HepG2 (cell line): ENCODE results near the gene CABLES1. TPM values are rescaled to one million over a fixed set of nuclear protein-coding genes. Genes with fewer than 3 reads are reported as not detected.

Experiments
- ATAC-seq: fragments of 200-7000 bp; cut with Tn5 transposase; 3 replicates; pipeline ENCODE4 v1.9.1; 2020; ENCODE audit warnings: mild to moderate bottlenecking, moderate library complexity
- BruUV-seq: library from RNA; stranded (reverse); fragments of 400-500 nt; replicated peaks from 2 replicates; lab custom pipeline; 2021; lab: Mats Ljungman, UMichigan
- CTCF ChIA-PET: fragments of 300-600 bp; formaldehyde crosslinking; extraction: SDS; loops from one replicate; lab custom pipeline; 2021; ENCODE audit warnings: low total read pairs, inconsistent platforms, low intra/inter-chr PET ratio; lab: Yijun Ruan, JAX
- POLR2A ChIA-PET: fragments of 350-600 bp; sonication (Branson Sonifier 250); formaldehyde crosslinking; loops from one replicate; lab custom pipeline; 2020; ENCODE audit warnings: antibody characterized with exemption, inconsistent platforms; lab: Yijun Ruan, JAX
- DNase-seq: peaks from one replicate; pipeline ENCODE4 v3.0.0-alpha.2; 2015; ENCODE audit warnings: low spot score
- FAIRE-seq: peaks from 3 replicates; lab custom pipeline; 2011; peaks lifted over from hg19 to GRCh38; lab: Jason Lieb, UNC
- H2AFZ ChIP-seq: one replicate; pipeline ENCODE4 v1.6.1; 2011; ENCODE audit warnings: low read length, inconsistent platforms
- H3K27ac ChIP-seq: fragments of 300-600 bp; 3 replicates; pipeline ENCODE4 v1.8.0; 2011; ENCODE audit warnings: mixed run types, mild to moderate bottlenecking, mixed read lengths, low read length, inconsistent platforms; ENCODE audit not compliant: insufficient read depth; ENCODE audit errors: extremely low read length
- H3K27me3 ChIP-seq, 2 experiments: fragments of 200-600 bp in 1 of 2; 2 replicates in 1 of 2; 3 replicates in 1 of 2; pipeline versions ENCODE4 v1.6.0 to v1.8.0; 2011; ENCODE audit warnings: low read length in 2 of 2, mild to moderate bottlenecking in 2 of 2, moderate library complexity in 2 of 2, inconsistent platforms in 1 of 2; ENCODE audit not compliant: insufficient read depth in 2 of 2, control insufficient read depth in 1 of 2
- H3K36me3 ChIP-seq, 2 experiments: fragments of 200-600 bp in 1 of 2; replicated peaks in 1 of 2; 2 replicates in 1 of 2; 3 replicates in 1 of 2; pipeline versions ENCODE4 v1.5.1 to v1.8.0; 2011; ENCODE audit warnings: low read length in 2 of 2, inconsistent platforms in 1 of 2; ENCODE audit not compliant: insufficient read depth in 2 of 2, control insufficient read depth in 1 of 2
- H3K4me1 ChIP-seq: 2 replicates; pipeline ENCODE4 v1.5.1; 2012; ENCODE audit warnings: low read length, inconsistent platforms; ENCODE audit not compliant: insufficient read depth
- H3K4me2 ChIP-seq: 2 replicates; pipeline ENCODE4 v1.6.0; 2011; ENCODE audit warnings: low read depth, low read length, inconsistent platforms
- H3K4me3 ChIP-seq, 3 experiments: fragments of 200-600 bp in 1 of 3; sonication (generic), shearing (Covaris generic) in 1 of 3; replicated peaks in 1 of 3; 2 replicates each; pipeline ENCODE4 v1.5.1; 2011 to 2016; ENCODE audit warnings: low read length in 3 of 3, inconsistent platforms in 2 of 3, low read depth in 2 of 3, mild to moderate bottlenecking in 2 of 3, control low read depth in 1 of 3, mixed read lengths in 1 of 3; ENCODE audit not compliant: insufficient read depth in 1 of 3
- H3K79me2 ChIP-seq: one replicate; pipeline ENCODE4 v1.6.1; 2011; ENCODE audit warnings: low read length, inconsistent platforms; ENCODE audit not compliant: insufficient read depth
- H3K9ac ChIP-seq: 2 replicates; pipeline ENCODE4 v1.6.0; 2011; ENCODE audit warnings: mild to moderate bottlenecking, low read depth, low read length, inconsistent platforms; ENCODE audit not compliant: insufficient read depth
- H3K9me3 ChIP-seq: 2 replicates; pipeline ENCODE4 v1.5.1; 2012; ENCODE audit warnings: mild to moderate bottlenecking, low read length
- H4K20me1 ChIP-seq: 2 replicates; pipeline ENCODE4 v1.6.0; 2011; ENCODE audit warnings: inconsistent platforms, mild to moderate bottlenecking, low read length, moderate library complexity; ENCODE audit not compliant: insufficient read depth
- ATF7 ChIP-seq, 2 experiments: fragments of 450-650 bp in 1 of 2; sonication (generic) in 1 of 2; formaldehyde crosslinking in 1 of 2; IDR thresholded peaks; 2 replicates each; pipeline versions ENCODE4 v1.4.0 to v1.6.1; 2016 to 2020; ENCODE audit warnings: antibody characterized with exemption in 1 of 2, mild to moderate bottlenecking in 1 of 2, missing genetic modification reagents in 1 of 2
- BCL6 ChIP-seq: IDR thresholded peaks from 2 replicates; pipeline ENCODE4 v1.6.1; 2016; ENCODE audit warnings: missing genetic modification reagents, missing compliant biosample characterization
- CBX1 ChIP-seq: IDR thresholded peaks from one replicate; pipeline ENCODE4 v1.6.1; 2016; ENCODE audit warnings: antibody characterized with exemption, low read depth
- RAD21 ChIP-seq: fragments of 450-650 bp; formaldehyde crosslinking; IDR thresholded peaks from 2 replicates; pipeline ENCODE4 v1.5.0; 2020; ENCODE audit warnings: mild to moderate bottlenecking
- WIZ ChIP-seq: sonication (generic); formaldehyde crosslinking; IDR thresholded peaks from 2 replicates; pipeline ENCODE4 v1.5.1; 2020; ENCODE audit warnings: mild to moderate bottlenecking, missing genetic modification reagents
- ZBTB3 ChIP-seq: sonication (generic); formaldehyde crosslinking; IDR thresholded peaks from 2 replicates; pipeline ENCODE4 v1.4.0; 2020; ENCODE audit warnings: low read depth, mild to moderate bottlenecking, moderate library complexity, missing genetic modification reagents, borderline replicate concordance
- ZNF556 ChIP-seq: sonication (generic); formaldehyde crosslinking; IDR thresholded peaks from 2 replicates; pipeline ENCODE4 v1.4.0; 2020; ENCODE audit warnings: mild to moderate bottlenecking, missing genetic modification reagents, borderline replicate concordance
- WGBS: methylation state at CpG from one replicate; pipeline ENCODE4 v1.1.6; 2017; ENCODE audit warnings: low lambda C conversion rate; 5-methylcytosine and 5-hydroxymethylcytosine counted together
- in situ Hi-C: cut with HindIII; loops from 2 replicates; pipeline ENCODE4 v1.10.0; 2017; ENCODE audit warnings: low pct_unique_long_range_greater_than_20kb; ENCODE audit not compliant: extremely low pct_ligation_motif_present
- intact Hi-C: fragments of 100-400 bp; cut with micrococcal nuclease; formaldehyde crosslinking; loops from one replicate; pipeline ENCODE4 v1.10.0; 2022; ENCODE audit not compliant: unreplicated experiment
- polyA plus RNA-seq, 8 experiments: library from polyadenylated mRNA; depleted of rRNA in 3 of 8; stranded (reverse) in 7 of 8; unstranded in 1 of 8; fragments of >200 nt; fragmentation: Illumina TruSeq in 4 of 8; extraction: Trizol in 4 of 8; gene quantifications; 2 replicates each; pipeline versions ENCODE4 v1.2.1 to v1.2.3, GENCODE V29; 2011 to 2016; ENCODE audit warnings: low read depth in 4 of 8, missing spikeins in 1 of 8, mixed read lengths in 1 of 8; ENCODE audit not compliant: insufficient read depth in 1 of 8
- total RNA-seq, 5 experiments: library from RNA; depleted of rRNA; stranded (reverse); fragments of >200 nt; fragmentation: Illumina TruSeq; extraction: Trizol; gene quantifications; 2 replicates each; pipeline ENCODE4 v1.2.3, GENCODE V29; 2016; ENCODE audit warnings: low read depth in 1 of 5
- TF ChIP-seq, protein P1 (sequence below): sonication (generic); formaldehyde crosslinking; IDR thresholded peaks from 2 replicates; pipeline ENCODE4 v1.5.1; 2020; ENCODE audit warnings: missing genetic modification reagents, mild to moderate bottlenecking, borderline replicate concordance
- TF ChIP-seq, protein P2 (sequence below): sonication (generic); formaldehyde crosslinking; IDR thresholded peaks from 2 replicates; pipeline ENCODE4 v1.8.0; 2023; ENCODE audit warnings: mild to moderate bottlenecking, missing genetic modification reagents
- TF ChIP-seq, protein P3 (sequence below): sonication (generic); formaldehyde crosslinking; IDR thresholded peaks from 2 replicates; pipeline ENCODE4 v1.5.1; 2020; ENCODE audit warnings: mild to moderate bottlenecking, missing genetic modification reagents, moderate library complexity

The CABLES1 gene
- total and polyA plus RNA-seq, 2 of the 13 experiments (the other 11 are each of a cell fraction or from before 2014, with no cell fraction given) = 14.7 to 25.8 TPM

DNA sequence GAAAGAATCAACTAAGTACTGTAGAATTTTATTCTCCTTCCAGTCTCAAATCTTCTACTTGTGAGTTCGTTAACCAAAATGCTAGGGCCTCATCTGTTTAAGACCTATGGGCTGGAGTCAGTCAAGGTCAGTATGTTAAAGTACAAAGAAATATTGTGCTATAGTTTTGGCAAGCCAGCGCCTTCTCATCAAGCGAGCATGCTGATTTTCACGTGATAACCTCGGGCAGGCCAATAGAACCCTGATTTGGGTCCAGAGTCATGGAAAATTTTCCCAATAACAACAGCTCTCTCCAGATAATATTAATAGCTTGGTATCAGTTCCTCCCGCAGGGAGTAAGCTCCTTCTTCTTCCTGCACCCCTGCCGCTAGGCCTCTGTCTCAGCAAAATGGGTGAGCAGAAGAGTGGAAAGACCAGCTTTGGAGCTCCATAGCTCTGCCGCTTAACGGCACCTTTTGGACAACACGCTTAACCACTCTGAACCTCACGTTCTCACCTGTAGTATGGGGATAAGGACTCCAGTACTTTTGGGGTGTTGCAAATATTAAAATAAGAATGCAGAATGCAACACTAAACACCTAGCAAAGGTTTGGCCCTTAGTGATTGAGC is 11.7 kb downstream of the CABLES1 start (continued):
- TF ChIP-seq CBX1 = no peak
- TF ChIP-seq RAD21 (CRISPR knock-in tag) = no peak
- no peak for TF ChIP-seq ZBTB3 (CRISPR knock-in tag)
- no peak for TF ChIP-seq ZNF556 (CRISPR knock-in tag)
- TF ChIP-seq, protein P1, sequence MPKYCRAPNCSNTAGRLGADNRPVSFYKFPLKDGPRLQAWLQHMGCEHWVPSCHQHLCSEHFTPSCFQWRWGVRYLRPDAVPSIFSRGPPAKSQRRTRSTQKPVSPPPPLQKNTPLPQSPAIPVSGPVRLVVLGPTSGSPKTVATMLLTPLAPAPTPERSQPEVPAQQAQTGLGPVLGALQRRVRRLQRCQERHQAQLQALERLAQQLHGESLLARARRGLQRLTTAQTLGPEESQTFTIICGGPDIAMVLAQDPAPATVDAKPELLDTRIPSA = no peak
- TF ChIP-seq ATF7 (IDR thresholded peaks at IDR 0.05) = no peak
- TF ChIP-seq ATF7 (CRISPR knock-in tag; IDR thresholded peaks at IDR 0.05) = no peak
- TF ChIP-seq, protein P2, sequence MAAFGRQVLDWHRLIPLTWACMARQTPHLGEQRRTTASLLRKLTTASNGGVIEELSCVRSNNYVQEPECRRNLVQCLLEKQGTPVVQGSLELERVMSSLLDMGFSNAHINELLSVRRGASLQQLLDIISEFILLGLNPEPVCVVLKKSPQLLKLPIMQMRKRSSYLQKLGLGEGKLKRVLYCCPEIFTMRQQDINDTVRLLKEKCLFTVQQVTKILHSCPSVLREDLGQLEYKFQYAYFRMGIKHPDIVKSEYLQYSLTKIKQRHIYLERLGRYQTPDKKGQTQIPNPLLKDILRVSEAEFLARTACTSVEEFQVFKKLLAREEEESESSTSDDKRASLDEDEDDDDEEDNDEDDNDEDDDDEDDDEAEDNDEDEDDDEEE (CRISPR knock-in tag) = no peak
- no peak for TF ChIP-seq WIZ

DNA sequence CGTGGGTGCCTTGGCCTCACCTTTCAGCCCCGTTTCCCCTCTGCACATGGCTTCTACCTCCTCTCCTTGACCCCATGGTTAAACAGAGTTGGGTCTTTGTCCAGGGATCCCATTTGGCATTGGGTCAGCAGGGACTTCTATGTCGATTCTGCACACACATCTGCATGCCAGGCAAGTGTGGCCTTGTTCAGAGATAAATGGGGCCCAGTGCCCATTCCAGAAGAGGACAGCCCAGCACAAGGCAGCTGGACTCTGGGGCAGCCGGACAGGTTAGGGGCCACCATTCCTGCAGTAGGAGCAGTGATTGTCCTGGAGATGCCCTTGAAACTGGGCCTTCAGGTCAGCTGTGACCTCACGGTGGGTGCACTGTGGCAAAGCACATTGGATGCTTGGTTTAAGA is 13.1 kb downstream of the CABLES1 start:
- ChIA-PET CTCF (no interaction called here), POLR2A (interaction anchor here (0.7 to 2.3 kb wide), 2 partner anchors 14 to 284 kb away, joined by 3 to 17 read pairs; partner anchors contain the start of gene CABLES1)
- WGBS = 87% methylated on average over 5 of the region's 5 CpGs
- H3K4me1 ChIP-seq = peaks cover 69% of the 10 kb centered on the region
- DNase-seq = no peak
- intact Hi-C loops = no loop called here
- in situ Hi-C loops = no loop called here
- no TSS peak for BruUV-seq
- peaks cover 0 to 2% of the 10 kb centered on the region in 2 experiments; a peak in 4 of 5 replicates for H3K36me3 ChIP-seq
- no peaks in the 10 kb centered on the region for H4K20me1 ChIP-seq
- no peak overlapping the region for H2AFZ ChIP-seq
- no peak for ATAC-seq
- peaks cover 69% of the 10 kb centered on the region for H3K79me2 ChIP-seq
- TF ChIP-seq BCL6 (CRISPR knock-in tag) = no peak
- TF ChIP-seq, protein P3, sequence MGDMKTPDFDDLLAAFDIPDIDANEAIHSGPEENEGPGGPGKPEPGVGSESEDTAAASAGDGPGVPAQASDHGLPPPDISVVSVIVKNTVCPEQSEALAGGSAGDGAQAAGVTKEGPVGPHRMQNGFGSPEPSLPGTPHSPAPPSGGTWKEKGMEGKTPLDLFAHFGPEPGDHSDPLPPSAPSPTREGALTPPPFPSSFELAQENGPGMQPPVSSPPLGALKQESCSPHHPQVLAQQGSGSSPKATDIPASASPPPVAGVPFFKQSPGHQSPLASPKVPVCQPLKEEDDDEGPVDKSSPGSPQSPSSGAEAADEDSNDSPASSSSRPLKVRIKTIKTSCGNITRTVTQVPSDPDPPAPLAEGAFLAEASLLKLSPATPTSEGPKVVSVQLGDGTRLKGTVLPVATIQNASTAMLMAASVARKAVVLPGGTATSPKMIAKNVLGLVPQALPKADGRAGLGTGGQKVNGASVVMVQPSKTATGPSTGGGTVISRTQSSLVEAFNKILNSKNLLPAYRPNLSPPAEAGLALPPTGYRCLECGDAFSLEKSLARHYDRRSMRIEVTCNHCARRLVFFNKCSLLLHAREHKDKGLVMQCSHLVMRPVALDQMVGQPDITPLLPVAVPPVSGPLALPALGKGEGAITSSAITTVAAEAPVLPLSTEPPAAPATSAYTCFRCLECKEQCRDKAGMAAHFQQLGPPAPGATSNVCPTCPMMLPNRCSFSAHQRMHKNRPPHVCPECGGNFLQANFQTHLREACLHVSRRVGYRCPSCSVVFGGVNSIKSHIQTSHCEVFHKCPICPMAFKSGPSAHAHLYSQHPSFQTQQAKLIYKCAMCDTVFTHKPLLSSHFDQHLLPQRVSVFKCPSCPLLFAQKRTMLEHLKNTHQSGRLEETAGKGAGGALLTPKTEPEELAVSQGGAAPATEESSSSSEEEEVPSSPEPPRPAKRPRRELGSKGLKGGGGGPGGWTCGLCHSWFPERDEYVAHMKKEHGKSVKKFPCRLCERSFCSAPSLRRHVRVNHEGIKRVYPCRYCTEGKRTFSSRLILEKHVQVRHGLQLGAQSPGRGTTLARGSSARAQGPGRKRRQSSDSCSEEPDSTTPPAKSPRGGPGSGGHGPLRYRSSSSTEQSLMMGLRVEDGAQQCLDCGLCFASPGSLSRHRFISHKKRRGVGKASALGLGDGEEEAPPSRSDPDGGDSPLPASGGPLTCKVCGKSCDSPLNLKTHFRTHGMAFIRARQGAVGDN = peak; percentile 42; the same call in 1 of the 2 replicates
- no peaks in the 10 kb centered on the region for H3K9me3 ChIP-seq
- H3K9ac ChIP-seq = no peak overlapping the region
- no peak for FAIRE-seq
- no peak overlapping the region for H3K4me2 ChIP-seq
- no peaks in the 10 kb centered on the region; a peak in 1 of 5 replicates for H3K27me3 ChIP-seq
- H3K27ac ChIP-seq = peak overlapping the region; percentile 2
- no peak overlapping the region for H3K4me3 ChIP-seq
